Measurements from ENCODE around the gene PLA2R1.

The PLA2R1 gene

GRCh38 chr2:159942146-159942545 is 120.3 kb downstream of the PLA2R1 start:
- peaks cover 6 to 7% of the 10 kb centered on the region in 2 donors for H3K27me3 Mint-ChIP-seq
- H3K27ac Mint-ChIP-seq: no peak overlapping the region
- ATAC-seq (replicated peaks) (no peak), DNase-seq (no peak)
- H3K36me3 Mint-ChIP-seq (ENCODE audit: insufficient read depth): no peaks in the 10 kb centered on the region
- H3K4me1 Mint-ChIP-seq (ENCODE audit: low read depth in 2 of 2): no peaks in the 10 kb centered on the region
- no peak overlapping the region for H3K4me3 Mint-ChIP-seq
- H3K9me3 Mint-ChIP-seq: no peaks in the 10 kb centered on the region

- no peak for DNase-seq
- Mint-ChIP-seq H3K9me3 (no peaks in the 10 kb centered on the region), H3K27ac (no peak overlapping the region), H3K4me3 (no peak overlapping the region), H3K36me3 (ENCODE audit: insufficient read depth) (no peaks in the 10 kb centered on the region), H3K27me3 (peaks cover 6 to 7% of the 10 kb centered on the region in 2 donors), H3K4me1 (ENCODE audit: low read depth in 2 of 2) (no peaks in the 10 kb centered on the region)
- ATAC-seq (replicated peaks): no peak
Measured at GRCh38 chr2:159941729-159942128, 120.7 kb downstream of the PLA2R1 start.

GRCh38 chr2:159939946-159940345 is 122.5 kb downstream of the PLA2R1 start:
- H3K27ac Mint-ChIP-seq: no peak overlapping the region
- H3K4me1 Mint-ChIP-seq (ENCODE audit: low read depth in 2 of 2): peaks cover 0 to 3% of the 10 kb centered on the region in 2 donors
- DNase-seq: no peak
- ATAC-seq (replicated peaks): no peak
- no peak overlapping the region for H3K4me3 Mint-ChIP-seq
- no peaks in the 10 kb centered on the region for H3K36me3 Mint-ChIP-seq (ENCODE audit: insufficient read depth)
- H3K9me3 Mint-ChIP-seq: no peaks in the 10 kb centered on the region
- peaks cover 6 to 7% of the 10 kb centered on the region in 2 donors for H3K27me3 Mint-ChIP-seq

GRCh38 chr2:159938395-159938794 is 124.0 kb downstream of the PLA2R1 start:
- Mint-ChIP-seq H3K27ac (no peak overlapping the region), H3K4me1 (ENCODE audit: low read depth in 2 of 2) (peaks cover 0 to 3% of the 10 kb centered on the region in 2 donors), H3K27me3 (peaks cover 0 to 7% of the 10 kb centered on the region in 2 donors), H3K36me3 (ENCODE audit: insufficient read depth) (no peaks in the 10 kb centered on the region), H3K9me3 (no peaks in the 10 kb centered on the region), H3K4me3 (no peak overlapping the region)
- DNase-seq (no peak), ATAC-seq (replicated peaks) (no peak)

GRCh38 chr2:159936471-159936870 is 125.9 kb downstream of the PLA2R1 start:
- H3K27ac Mint-ChIP-seq: no peak overlapping the region
- H3K4me1 Mint-ChIP-seq (ENCODE audit: low read depth in 2 of 2): peaks cover 0 to 3% of the 10 kb centered on the region in 2 donors
- H3K9me3 Mint-ChIP-seq: no peaks in the 10 kb centered on the region
- ATAC-seq (replicated peaks) (no peak), DNase-seq (no peak)
- H3K4me3 Mint-ChIP-seq: no peak overlapping the region
- H3K27me3 Mint-ChIP-seq: peaks cover 0 to 7% of the 10 kb centered on the region in 2 donors
- H3K36me3 Mint-ChIP-seq (ENCODE audit: insufficient read depth): no peaks in the 10 kb centered on the region

GRCh38 chr2:159933727-159934049 is 128.7 kb downstream of the PLA2R1 start:
- Mint-ChIP-seq H3K36me3 (ENCODE audit: insufficient read depth) (no peaks in the 10 kb centered on the region), H3K4me1 (ENCODE audit: low read depth in 2 of 2) (peaks cover 0 to 3% of the 10 kb centered on the region in 2 donors), H3K27me3 (peaks cover 7 to 14% of the 10 kb centered on the region in 2 donors), H3K27ac (no peak overlapping the region), H3K4me3 (no peak overlapping the region), H3K9me3 (peaks cover 0 to 3% of the 10 kb centered on the region in 2 donors)
- DNase-seq: no peak
- no peak for ATAC-seq (replicated peaks)

GRCh38 chr2:159933040-159933726 is 129.2 kb downstream of the PLA2R1 start:
- Mint-ChIP-seq H3K27ac (no peak overlapping the region), H3K4me3 (no peak overlapping the region), H3K27me3 (peaks cover 12 to 15% of the 10 kb centered on the region in 2 donors)

GRCh38 chr2:159926695-159927094 is 135.7 kb downstream of the PLA2R1 start:
- no peak for ATAC-seq (replicated peaks)
- Mint-ChIP-seq H3K27ac (no peak overlapping the region), H3K9me3 (peaks cover 0 to 3% of the 10 kb centered on the region in 2 donors), H3K27me3 (peaks cover 42 to 47% of the 10 kb centered on the region in 2 donors), H3K36me3 (ENCODE audit: insufficient read depth) (no peaks in the 10 kb centered on the region), H3K4me1 (ENCODE audit: low read depth in 2 of 2) (peaks cover 0 to 7% of the 10 kb centered on the region in 2 donors), H3K4me3 (no peak overlapping the region)
- no peak for DNase-seq

More at GRCh38 chr2:159933040-159933726, 129.2 kb downstream of the PLA2R1 start:
- ATAC-seq (replicated peaks) (no peak), DNase-seq (no peak)
- Mint-ChIP-seq H3K36me3 (ENCODE audit: insufficient read depth) (no peaks in the 10 kb centered on the region), H3K4me1 (ENCODE audit: low read depth in 2 of 2) (peaks cover 0 to 3% of the 10 kb centered on the region in 2 donors), H3K9me3 (peaks cover 0 to 3% of the 10 kb centered on the region in 2 donors)

- no peak overlapping the region for H3K27ac Mint-ChIP-seq
- no peak overlapping the region for H3K4me3 Mint-ChIP-seq
- ATAC-seq (replicated peaks) (no peak), DNase-seq (no peak)
- H3K36me3 Mint-ChIP-seq (ENCODE audit: insufficient read depth): no peaks in the 10 kb centered on the region
- H3K9me3 Mint-ChIP-seq: peaks cover 0 to 3% of the 10 kb centered on the region in 2 donors
- peaks cover 44 to 54% of the 10 kb centered on the region in 2 donors for H3K27me3 Mint-ChIP-seq
- H3K4me1 Mint-ChIP-seq (ENCODE audit: low read depth in 2 of 2): peaks cover 0 to 8% of the 10 kb centered on the region in 2 donors
Measured at GRCh38 chr2:159925975-159926374, 136.4 kb downstream of the PLA2R1 start.

GRCh38 chr2:159922563-159922962 is 139.9 kb downstream of the PLA2R1 start:
- H3K4me3 Mint-ChIP-seq: no peak overlapping the region
- peak overlapping the region in 1 of 2 donors; percentile 4 for H3K27ac Mint-ChIP-seq
- DNase-seq (no peak), ATAC-seq (replicated peaks) (no peak)
- H3K4me1 Mint-ChIP-seq (ENCODE audit: low read depth in 2 of 2): peaks cover 0 to 8% of the 10 kb centered on the region in 2 donors
- H3K36me3 Mint-ChIP-seq (ENCODE audit: insufficient read depth): no peaks in the 10 kb centered on the region
- no peaks in the 10 kb centered on the region for H3K9me3 Mint-ChIP-seq
- peaks cover 38 to 54% of the 10 kb centered on the region in 2 donors for H3K27me3 Mint-ChIP-seq

GRCh38 chr2:159921752-159922404 is 140.5 kb downstream of the PLA2R1 start:
- Mint-ChIP-seq H3K27me3 (peaks cover 38 to 53% of the 10 kb centered on the region in 2 donors), H3K4me3 (no peak overlapping the region), H3K36me3 (ENCODE audit: insufficient read depth) (no peaks in the 10 kb centered on the region), H3K27ac (no peak overlapping the region), H3K9me3 (no peaks in the 10 kb centered on the region), H3K4me1 (ENCODE audit: low read depth in 2 of 2) (peaks cover 0 to 8% of the 10 kb centered on the region in 2 donors)
- ATAC-seq (replicated peaks) (peak; percentile 98), DNase-seq (peak; percentile 64 to 73 (median 65))

GRCh38 chr2:159916511-159916910 is 145.9 kb downstream of the PLA2R1 start:
- peaks cover 24 to 43% of the 10 kb centered on the region in 2 donors for H3K27me3 Mint-ChIP-seq
- no peak overlapping the region for H3K27ac Mint-ChIP-seq
- H3K36me3 Mint-ChIP-seq (ENCODE audit: insufficient read depth): no peaks in the 10 kb centered on the region
- no peaks in the 10 kb centered on the region for H3K9me3 Mint-ChIP-seq
- H3K4me3 Mint-ChIP-seq: no peak overlapping the region
- DNase-seq: no peak
- no peaks in the 10 kb centered on the region for H3K4me1 Mint-ChIP-seq (ENCODE audit: low read depth in 2 of 2)
- no peak for ATAC-seq (replicated peaks)

GRCh38 chr2:159913900-159914299 is 148.5 kb downstream of the PLA2R1 start:
- H3K9me3 Mint-ChIP-seq: no peaks in the 10 kb centered on the region

GRCh38 chr2:159912580-159912979 is 149.8 kb downstream of the PLA2R1 start:
- Mint-ChIP-seq H3K36me3 (ENCODE audit: insufficient read depth) (no peaks in the 10 kb centered on the region), H3K9me3 (no peaks in the 10 kb centered on the region), H3K4me1 (ENCODE audit: low read depth in 2 of 2) (no peaks in the 10 kb centered on the region), H3K27ac (no peak overlapping the region), H3K27me3 (peaks cover 24 to 35% of the 10 kb centered on the region in 2 donors), H3K4me3 (no peak overlapping the region)
- ATAC-seq (replicated peaks): no peak
- DNase-seq: no peak

More at GRCh38 chr2:159913900-159914299, 148.5 kb downstream of the PLA2R1 start:
- H3K36me3 Mint-ChIP-seq (ENCODE audit: insufficient read depth): no peaks in the 10 kb centered on the region
- no peak overlapping the region for H3K4me3 Mint-ChIP-seq
- no peak for DNase-seq
- no peaks in the 10 kb centered on the region for H3K4me1 Mint-ChIP-seq (ENCODE audit: low read depth in 2 of 2)
- H3K27me3 Mint-ChIP-seq: peaks cover 29 to 42% of the 10 kb centered on the region in 2 donors
- ATAC-seq (replicated peaks): no peak
- no peak overlapping the region for H3K27ac Mint-ChIP-seq
